GM19193 (cell line): ENCODE data around the gene LRP11.

ENCODE experiments used
- POLR2A ChIP-seq: IDR thresholded peaks from 4 replicates; pipeline ENCODE4 v1.6.1; 2011; ENCODE audit not compliant: insufficient read depth, insufficient read length; ENCODE audit errors: extremely low read depth

The LRP11 gene, protein sequence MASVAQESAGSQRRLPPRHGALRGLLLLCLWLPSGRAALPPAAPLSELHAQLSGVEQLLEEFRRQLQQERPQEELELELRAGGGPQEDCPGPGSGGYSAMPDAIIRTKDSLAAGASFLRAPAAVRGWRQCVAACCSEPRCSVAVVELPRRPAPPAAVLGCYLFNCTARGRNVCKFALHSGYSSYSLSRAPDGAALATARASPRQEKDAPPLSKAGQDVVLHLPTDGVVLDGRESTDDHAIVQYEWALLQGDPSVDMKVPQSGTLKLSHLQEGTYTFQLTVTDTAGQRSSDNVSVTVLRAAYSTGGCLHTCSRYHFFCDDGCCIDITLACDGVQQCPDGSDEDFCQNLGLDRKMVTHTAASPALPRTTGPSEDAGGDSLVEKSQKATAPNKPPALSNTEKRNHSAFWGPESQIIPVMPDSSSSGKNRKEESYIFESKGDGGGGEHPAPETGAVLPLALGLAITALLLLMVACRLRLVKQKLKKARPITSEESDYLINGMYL

GRCh38 chr6:149863698-149864577 is at the start of gene LRP11:
Gene LRP11, minus strand, starts transcription at chr6:149864359. Its CDS starts 339 bp downstream, at chr6:149864020.
- TF ChIP-seq POLR2A = no peak

DNA sequence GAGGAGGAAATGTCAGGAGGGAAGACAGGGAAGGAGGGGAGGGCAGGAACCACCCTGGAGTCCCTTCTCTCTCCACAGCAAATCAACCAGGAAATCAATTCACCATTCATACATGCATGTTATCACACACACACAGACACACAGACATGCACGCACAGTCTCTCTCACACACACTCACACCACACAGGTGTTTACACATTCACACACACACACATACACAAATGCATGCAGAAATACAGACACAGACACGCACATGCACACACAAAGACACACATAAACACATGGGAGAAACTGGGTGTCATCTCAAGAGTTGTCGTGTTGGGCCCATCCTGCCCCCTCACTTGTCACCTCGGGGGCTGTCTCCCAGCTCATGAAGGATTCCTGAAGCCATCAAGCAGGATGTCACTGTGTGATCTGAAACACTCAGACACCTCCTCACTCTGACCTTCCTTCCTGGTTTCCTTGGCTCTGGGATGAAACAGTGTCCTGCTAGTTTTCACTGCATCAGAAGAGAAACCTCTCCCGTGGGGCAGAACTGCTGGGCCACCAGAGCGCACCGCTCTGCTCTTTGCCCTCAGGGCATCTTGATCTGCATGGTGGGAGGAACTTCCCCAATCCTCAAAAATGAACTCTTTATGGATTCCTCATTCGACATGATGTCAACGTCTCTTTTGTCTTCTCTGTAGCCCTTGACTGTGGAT is 49.5 kb upstream of the LRP11 start:
- TF ChIP-seq POLR2A = no peak

- no peak for TF ChIP-seq POLR2A
Measured at GRCh38 chr6:149913085-149913484, 48.9 kb upstream of the LRP11 start.

DNA sequence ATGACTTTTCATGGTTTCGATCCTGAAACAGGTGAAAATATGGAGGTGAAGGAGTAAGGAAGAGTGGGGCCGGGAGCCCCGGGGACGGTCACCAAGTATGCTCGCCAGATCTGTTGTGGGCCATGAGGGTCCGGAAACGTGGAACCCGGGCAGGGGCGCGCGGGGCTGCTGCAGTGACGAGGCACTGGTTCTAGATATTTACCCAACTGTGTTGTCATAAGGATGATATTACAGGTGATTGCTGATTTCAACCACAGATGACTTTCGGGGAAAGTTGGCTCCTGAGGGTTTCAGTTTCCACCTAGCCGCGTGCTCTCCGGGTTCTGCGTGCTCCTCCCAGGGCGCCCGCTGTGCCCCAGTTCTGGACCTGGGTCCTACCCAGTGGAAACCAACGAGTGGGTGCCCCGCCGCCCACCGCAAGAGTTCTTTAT is 46.6 kb upstream of the LRP11 start:
- TF ChIP-seq POLR2A = no peak

DNA sequence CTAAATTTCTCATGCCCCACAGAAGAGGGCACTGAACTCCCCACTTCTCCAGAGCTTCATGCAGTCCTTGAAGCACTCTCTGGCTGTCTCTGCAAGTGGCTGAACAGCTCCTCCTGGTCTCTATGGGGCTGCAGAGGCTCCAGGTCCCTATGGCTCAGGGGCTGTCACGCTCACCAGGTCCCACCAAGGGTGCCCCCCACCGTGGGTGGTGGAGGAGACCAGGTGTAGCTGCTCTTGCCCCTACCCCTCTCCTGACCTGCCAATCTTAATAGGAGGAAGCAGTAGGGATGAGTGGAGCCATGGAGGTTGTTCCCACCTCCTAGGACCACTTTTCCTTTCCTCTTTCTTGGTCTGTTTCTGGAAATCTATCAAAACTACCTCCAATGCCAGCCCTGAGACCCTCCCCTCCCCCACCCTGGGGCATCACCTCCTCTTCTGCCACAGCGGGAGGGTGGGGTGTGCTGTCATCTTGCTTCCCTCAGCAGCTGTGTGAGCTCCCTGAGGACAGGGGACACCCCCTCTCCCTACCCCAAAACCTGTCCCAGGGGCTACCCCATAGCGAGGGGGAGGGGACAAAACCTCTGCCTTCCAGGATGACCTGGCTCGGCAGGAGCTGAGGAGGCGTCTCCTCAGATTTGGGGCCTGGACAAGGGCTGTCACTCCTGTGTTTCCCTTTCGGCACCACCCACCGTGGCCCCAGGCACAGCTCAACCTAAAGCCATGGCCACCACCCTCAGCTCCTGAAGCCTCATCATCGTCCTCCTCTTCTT is 45.7 kb upstream of the LRP11 start:
- no peak for TF ChIP-seq POLR2A

DNA sequence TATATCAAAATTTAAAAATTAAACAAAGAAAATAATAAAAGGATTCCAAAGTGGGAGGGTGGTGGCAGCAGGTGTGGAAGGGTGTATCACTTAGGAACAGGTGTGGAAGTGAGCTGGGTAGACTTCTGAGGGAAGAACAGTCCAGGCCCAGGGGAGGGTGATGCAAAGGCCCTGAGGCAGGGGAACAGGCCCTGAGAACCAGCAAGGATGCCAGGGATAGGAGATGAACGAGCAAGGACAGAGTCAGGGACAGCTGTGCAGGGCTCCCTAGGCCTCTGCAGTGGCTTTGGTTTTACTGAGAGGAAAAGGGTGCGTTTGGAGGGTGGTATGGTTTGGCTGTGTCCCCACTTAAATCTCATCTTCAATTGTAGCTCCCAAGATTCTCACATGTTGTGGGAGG is 43.2 kb upstream of the LRP11 start:
- no peak for TF ChIP-seq POLR2A

- no peak for TF ChIP-seq POLR2A
Measured at GRCh38 chr6:149906405-149906804, 42.2 kb upstream of the LRP11 start.

DNA sequence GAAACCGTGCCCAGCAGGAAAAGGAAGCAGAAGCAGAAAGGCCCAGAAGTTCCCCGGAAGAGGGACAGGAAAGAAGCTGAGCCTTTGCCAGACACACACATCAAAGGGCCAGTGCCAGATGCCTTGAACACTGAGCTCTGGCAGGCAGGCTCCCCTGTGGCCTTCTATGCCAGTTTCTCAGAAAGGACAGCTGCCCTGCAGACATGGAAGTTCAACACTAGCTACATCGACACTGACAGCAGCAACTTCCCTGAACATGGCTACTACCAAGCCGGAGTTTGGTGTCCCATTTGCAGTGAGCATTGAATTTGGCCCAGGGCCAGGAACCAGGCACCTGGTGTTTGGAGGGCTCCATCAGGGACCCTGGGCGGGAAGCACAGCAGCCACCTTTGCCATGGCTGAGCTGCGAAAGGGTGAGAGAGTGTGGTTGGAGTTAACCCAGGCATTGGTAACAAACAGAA is 41.8 kb upstream of the LRP11 start:
- no peak for TF ChIP-seq POLR2A

DNA sequence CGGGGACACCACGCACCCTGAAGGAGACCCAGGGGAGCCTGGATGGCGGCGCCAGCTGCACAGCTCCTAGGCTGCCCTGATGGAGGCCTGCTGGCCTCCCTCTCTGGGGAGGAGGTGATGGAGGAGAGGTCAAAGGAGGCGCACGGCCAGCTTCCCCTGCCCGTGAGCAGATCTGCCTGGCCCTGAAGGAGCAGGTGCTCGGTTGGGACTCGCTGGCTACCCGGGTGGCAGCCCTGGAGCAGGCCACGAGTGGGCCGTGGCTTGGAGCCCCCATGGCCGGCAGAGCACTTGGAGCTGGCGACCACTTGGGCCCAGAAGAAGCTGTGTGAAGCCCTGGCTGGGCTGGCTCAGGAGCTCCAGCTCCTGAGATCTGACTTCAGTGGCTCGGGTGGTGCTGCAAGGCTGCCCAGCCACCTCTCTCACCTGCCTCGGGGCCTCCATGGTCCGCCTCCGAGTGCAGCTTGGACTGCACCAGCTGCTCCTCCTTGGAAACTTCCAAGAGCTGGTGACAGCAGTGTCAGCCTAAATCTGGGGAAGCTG is 41.3 kb upstream of the LRP11 start:
- TF ChIP-seq POLR2A = no peak

GRCh38 chr6:149904661-149905370 is 40.7 kb upstream of the LRP11 start:
- no peak for TF ChIP-seq POLR2A

- TF ChIP-seq POLR2A = no peak
Measured at GRCh38 chr6:149903938-149904611, 39.9 kb upstream of the LRP11 start.

GRCh38 chr6:149901444-149902140 is 37.4 kb upstream of the LRP11 start:
- no peak for TF ChIP-seq POLR2A
